B cell (primary cell): ENCODE data around the gene ALOX15B. TPM values are rescaled to one million over a fixed set of nuclear protein-coding genes. Genes with fewer than 3 reads are reported as not detected.

Source experiments
- ATAC-seq: fragments of 200-7000 bp; cut with Tn5 transposase; one replicate; pipeline ENCODE4 v1.10.0; 2021; ENCODE audit warnings: low read depth, mild to moderate bottlenecking, moderate number of reproducible peaks, moderate library complexity
- CTCF ChIA-PET: fragments of 350-600 bp; sonication (Branson Sonifier 250); formaldehyde crosslinking; loops from one replicate; lab custom pipeline; 2021; ENCODE audit warnings: antibody characterized with exemption, inconsistent platforms; lab: Charles Lee
- POLR2A ChIA-PET: fragments of 350-600 bp; sonication (Branson Sonifier 250); formaldehyde crosslinking; loops from one replicate; lab custom pipeline; 2021; ENCODE audit warnings: antibody characterized with exemption; lab: Charles Lee
- DNase-seq: peaks from one replicate; pipeline ENCODE4 v3.0.0; 2013
- H2AFZ ChIP-seq: 2 replicates; pipeline ENCODE4 v1.6.1; 2012; ENCODE audit warnings: mild to moderate bottlenecking, low read depth, low read length; ENCODE audit not compliant: insufficient read depth, poor library complexity, severe bottlenecking
- H3K27ac ChIP-seq, 2 donors: 1 replicate in 1 of 2; 2 replicates in 1 of 2; pipeline ENCODE4 v1.5.1; 2012 to 2013; ENCODE audit warnings: low read length in 2 of 2, mild to moderate bottlenecking in 2 of 2, moderate library complexity in 1 of 2
- H3K27me3 ChIP-seq, 4 experiments: fragments of 200-600 bp in 1 of 4; sonication (generic) in 1 of 4; replicated peaks in 1 of 4; 1 replicate in 2 of 4; 2 replicates in 2 of 4; pipeline versions ENCODE4 v1.6.1 to v1.7.0; 2013 to 2016; ENCODE audit warnings: low read length in 3 of 4, mild to moderate bottlenecking in 2 of 4, mixed read lengths in 1 of 4, moderate library complexity in 1 of 4; ENCODE audit not compliant: insufficient read depth in 4 of 4, control insufficient read depth in 3 of 4; ENCODE audit errors: control extremely low read depth in 1 of 4
- H3K36me3 ChIP-seq, 2 experiments: replicated peaks in 1 of 2; 1 replicate in 1 of 2; 2 replicates in 1 of 2; pipeline versions ENCODE4 v1.6.1 to v1.7.1; 2013; ENCODE audit warnings: low read length in 1 of 2; ENCODE audit not compliant: insufficient read depth in 2 of 2, control insufficient read depth in 1 of 2; ENCODE audit errors: control extremely low read depth in 1 of 2, extremely low read depth in 1 of 2
- H3K4me1 ChIP-seq, 2 donors: fragments of 200-600 bp in 1 of 2; sonication (generic) in 1 of 2; 1 replicate in 1 of 2; 2 replicates in 1 of 2; pipeline versions ENCODE4 v1.5.1 to v1.6.1; 2013 to 2017; ENCODE audit warnings: low read length in 2 of 2; ENCODE audit not compliant: control insufficient read depth in 2 of 2, insufficient read depth in 2 of 2
- H3K4me2 ChIP-seq: replicated peaks from 2 replicates; pipeline ENCODE3; 2012; ENCODE audit warnings: mild to moderate bottlenecking, low read depth, low read length; ENCODE audit not compliant: poor library complexity, severe bottlenecking
- H3K4me3 ChIP-seq, 5 experiments: fragments of 200-600 bp in 1 of 5; sonication (generic) in 1 of 5; 1 replicate in 3 of 5; 2 replicates in 2 of 5; pipeline versions ENCODE4 v1.5.1 to v1.7.0; 2011 to 2016; ENCODE audit warnings: low read length in 4 of 5, mild to moderate bottlenecking in 4 of 5, low read depth in 2 of 5, control low read depth in 1 of 5, moderate library complexity in 1 of 5; ENCODE audit not compliant: insufficient read depth in 1 of 5; ENCODE audit errors: control extremely low read depth in 1 of 5, extremely low read depth in 1 of 5
- H3K79me2 ChIP-seq: fragments of 200-600 bp; sonication (generic); one replicate; pipeline ENCODE4 v1.6.0; 2016; ENCODE audit warnings: low read length; ENCODE audit not compliant: control insufficient read depth, insufficient read depth
- H3K9ac ChIP-seq: fragments of 200-600 bp; sonication (generic); 2 replicates; pipeline ENCODE4 v1.6.1; 2017; ENCODE audit warnings: mild to moderate bottlenecking, low read length, moderate library complexity
- H3K9me3 ChIP-seq, 3 donors: one replicate each; pipeline versions ENCODE4 v1.6.1 to v1.7.1; 2013; ENCODE audit warnings: low read length in 2 of 3; ENCODE audit not compliant: control insufficient read depth in 2 of 3, insufficient read depth in 1 of 3; ENCODE audit errors: control extremely low read depth in 1 of 3
- H4K20me1 ChIP-seq: 2 replicates; pipeline ENCODE4 v1.6.0; 2012; ENCODE audit warnings: mild to moderate bottlenecking, low read length; ENCODE audit not compliant: insufficient read depth, control insufficient read depth, poor library complexity, severe bottlenecking
- H3K27ac Mint-ChIP-seq: one replicate; pipeline ENCODE4 v1.8.0; 2021; ENCODE audit warnings: mixed read lengths
- H3K27me3 Mint-ChIP-seq: one replicate; pipeline ENCODE4 v1.8.0; 2021; ENCODE audit warnings: mixed read lengths
- H3K4me1 Mint-ChIP-seq: one replicate; pipeline ENCODE4 v1.8.0; 2021; ENCODE audit warnings: mixed read lengths
- H3K4me3 Mint-ChIP-seq: one replicate; pipeline ENCODE4 v1.8.0; 2021; ENCODE audit warnings: mixed read lengths
- H3K9me3 Mint-ChIP-seq: one replicate; pipeline ENCODE4 v1.8.0; 2022; ENCODE audit warnings: mixed read lengths; ENCODE audit not compliant: insufficient read depth
- CTCF ChIP-seq: fragments of 200-600 bp; IDR thresholded peaks from one replicate; pipeline ENCODE4 v1.8.0; 2022; ENCODE audit warnings: antibody characterized with exemption, mild to moderate bottlenecking
- EZH2 ChIP-seq: IDR thresholded peaks from 2 replicates; pipeline ENCODE4 v1.6.1; 2012; ENCODE audit warnings: borderline replicate concordance, low read depth, mild to moderate bottlenecking, moderate library complexity, low read length; ENCODE audit not compliant: insufficient read depth, poor library complexity, severe bottlenecking
- WGBS: methylation state at CpG from one replicate; pipeline ENCODE4 v1.1.5; 2013; ENCODE audit warnings: missing lambda C conversion rate; ENCODE audit not compliant: insufficient coverage; 5-methylcytosine and 5-hydroxymethylcytosine counted together
- intact Hi-C: fragments of 100-400 bp; cut with micrococcal nuclease; formaldehyde crosslinking; loops from one replicate; pipeline ENCODE4 v1.10.0; 2022
- polyA plus RNA-seq: library from polyadenylated mRNA; depleted of rRNA; stranded (reverse); fragments of >200 nt; gene quantifications from 2 replicates; pipeline ENCODE4 v1.2.3, GENCODE V29; 2012
- total RNA-seq, 2 donors: library from RNA; stranded (reverse); fragments of 120-200 nt in 1 of 2; gene quantifications; 1 replicate in 1 of 2; 2 replicates in 1 of 2; pipeline versions ENCODE4 v1.2.3 to v1.2.4, GENCODE V29; 2013 to 2022

The ALOX15B gene
- total and polyA plus RNA-seq, 2 donors (not counting 1 experiment from before 2014, with no cell fraction given), result 0.03 TPM; not detected in 1

- no peak for TF ChIP-seq EZH2
- no peak for TF ChIP-seq CTCF
- no peak overlapping the region for H2AFZ ChIP-seq
- H4K20me1 ChIP-seq, result no peaks in the 10 kb centered on the region
- peaks cover 0 to 24% (median 13%) of the 10 kb centered on the region in 4 experiments for H3K27me3 ChIP-seq
- H3K9ac ChIP-seq, result no peak overlapping the region
- WGBS, result 83% methylated on average over 6 of the region's 6 CpGs
- Mint-ChIP-seq H3K4me1 (no peaks in the 10 kb centered on the region), H3K4me3 (no peak overlapping the region), H3K9me3 (no peaks in the 10 kb centered on the region), H3K27me3 (peaks cover 45% of the 10 kb centered on the region), H3K27ac (no peak overlapping the region)
- intact Hi-C loops, result no loop called here
- H3K4me1 ChIP-seq, result no peaks in the 10 kb centered on the region
- H3K27ac ChIP-seq, result no peak overlapping the region
- H3K79me2 ChIP-seq, result no peaks in the 10 kb centered on the region
- no peak overlapping the region for H3K4me2 ChIP-seq
- H3K4me3 ChIP-seq, result no peak overlapping the region
- no peaks in the 10 kb centered on the region for H3K36me3 ChIP-seq
- no peaks in the 10 kb centered on the region for H3K9me3 ChIP-seq
- DNase-seq (no peak), ATAC-seq (no peak)
- POLR2A ChIA-PET, result no interaction called here
- CTCF ChIA-PET, result no interaction called here
Observed at GRCh38 chr17:8031261-8031661, 7.6 kb upstream of the ALOX15B start.

GRCh38 chr17:8031950-8032349 lies 6.9 kb upstream of the ALOX15B start:
- H3K4me1 Mint-ChIP-seq, result no peaks in the 10 kb centered on the region
- no peak overlapping the region for H3K27ac ChIP-seq
- no peak for ATAC-seq

More at GRCh38 chr17:8031950-8032349, 6.9 kb upstream of the ALOX15B start:
- DNase-seq, result no peak
- Histone ChIP-seq H3K4me3 (no peak overlapping the region), H3K9me3 (no peaks in the 10 kb centered on the region), H4K20me1 (no peaks in the 10 kb centered on the region), H2AFZ (no peak overlapping the region), H3K4me1 (no peaks in the 10 kb centered on the region), H3K27me3 (peaks cover 0 to 24% (median 12%) of the 10 kb centered on the region in 4 experiments), H3K9ac (no peak overlapping the region), H3K36me3 (no peaks in the 10 kb centered on the region), H3K4me2 (no peak overlapping the region), H3K79me2 (no peaks in the 10 kb centered on the region)
- no peak overlapping the region for H3K27ac Mint-ChIP-seq
- ChIA-PET POLR2A (interaction anchor here (0.5 kb wide), 1 partner anchor 299 kb away, joined by 3 read pairs; no protein-coding TSS in a partner anchor), CTCF (interaction anchor here (0.6 kb wide), 1 partner anchor 14 kb away, joined by 3 read pairs; no protein-coding TSS in a partner anchor)
- WGBS, result no CpG with 5 or more reads among the region's 1 CpG
- TF ChIP-seq CTCF (no peak), EZH2 (no peak)
- intact Hi-C loops, result no loop called here
- H3K9me3 Mint-ChIP-seq, result no peaks in the 10 kb centered on the region
- H3K27me3 Mint-ChIP-seq, result peaks cover 44% of the 10 kb centered on the region
- H3K4me3 Mint-ChIP-seq, result no peak overlapping the region
